IPS-18c (cell line): ENCODE measurements around the gene C6.
"Not testable (repeated sequence)": the region's sequence is repeated elsewhere in the genome, so short reads cannot be mapped to it uniquely, and the experiment has no call there.

Experiments
- H3K4me3 ChIP-seq: 2 replicates; pipeline ENCODE4 v1.7.0; 2013; ENCODE audit warnings: low read depth, mild to moderate bottlenecking, low read length, moderate library complexity; ENCODE audit not compliant: insufficient read depth
- H3K9me3 ChIP-seq: one replicate; pipeline ENCODE4 v1.6.1; 2013; ENCODE audit warnings: mild to moderate bottlenecking, low read length, moderate library complexity; ENCODE audit not compliant: control insufficient read depth, insufficient read depth

Gene C6

GRCh38 chr5:41211417-41211816 is 1.9 kb downstream of the C6 start:
- H3K9me3 ChIP-seq: no peaks in the 10 kb centered on the region
- H3K4me3 ChIP-seq: no peak overlapping the region

- H3K9me3 ChIP-seq, H3K4me3 ChIP-seq: not testable (repeated sequence)
These were observed 7.9 kb downstream of the C6 start for GRCh38 chr5:41205475-41205874.

- H3K9me3 ChIP-seq: peaks cover 2% of the 10 kb centered on the region
- no peak overlapping the region for H3K4me3 ChIP-seq
These were observed 10.3 kb downstream of the C6 start for GRCh38 chr5:41203033-41203432.

- no peak overlapping the region for H3K4me3 ChIP-seq
- peaks cover 2% of the 10 kb centered on the region for H3K9me3 ChIP-seq
These were observed 12.1 kb downstream of the C6 start for GRCh38 chr5:41201082-41201772.

GRCh38 chr5:41200506-41200905 is 12.8 kb downstream of the C6 start:
- Histone ChIP-seq H3K9me3 (peaks cover 2% of the 10 kb centered on the region), H3K4me3 (no peak overlapping the region)

- Histone ChIP-seq H3K9me3 (peaks cover under 1% of the 10 kb centered on the region), H3K4me3 (no peak overlapping the region)
These were observed 13.7 kb downstream of the C6 start for GRCh38 chr5:41199660-41200059.

GRCh38 chr5:41196197-41196596 is 17.1 kb downstream of the C6 start:
- H3K4me3 ChIP-seq: no peak overlapping the region

GRCh38 chr5:41195228-41195627 is 18.1 kb downstream of the C6 start:
- H3K4me3 ChIP-seq: no peak overlapping the region
- H3K9me3 ChIP-seq: no peaks in the 10 kb centered on the region

More at GRCh38 chr5:41196197-41196596, 17.1 kb downstream of the C6 start:
- no peaks in the 10 kb centered on the region for H3K9me3 ChIP-seq

GRCh38 chr5:41194339-41194738 is 19.0 kb downstream of the C6 start:
- H3K4me3 ChIP-seq: no peak overlapping the region
- H3K9me3 ChIP-seq: no peaks in the 10 kb centered on the region

- H3K9me3 ChIP-seq: no peaks in the 10 kb centered on the region
- H3K4me3 ChIP-seq: no peak overlapping the region
These were observed 19.7 kb downstream of the C6 start for GRCh38 chr5:41193456-41194205.

GRCh38 chr5:41191249-41191648 is 22.1 kb downstream of the C6 start:
- H3K9me3 ChIP-seq: no peaks in the 10 kb centered on the region
- no peak overlapping the region for H3K4me3 ChIP-seq

- Histone ChIP-seq H3K4me3 (no peak overlapping the region), H3K9me3 (no peaks in the 10 kb centered on the region)
These were observed 27.2 kb downstream of the C6 start for GRCh38 chr5:41186143-41186542.

- H3K4me3 ChIP-seq, H3K9me3 ChIP-seq: not testable (repeated sequence)
These were observed 30.0 kb downstream of the C6 start for GRCh38 chr5:41183331-41183730.

GRCh38 chr5:41182666-41183065 is 30.7 kb downstream of the C6 start:
- H3K4me3 ChIP-seq: no peak overlapping the region
- no peaks in the 10 kb centered on the region for H3K9me3 ChIP-seq

- Histone ChIP-seq H3K4me3 (no peak overlapping the region), H3K9me3 (no peaks in the 10 kb centered on the region)
These were observed 31.4 kb downstream of the C6 start for GRCh38 chr5:41181691-41182564.

GRCh38 chr5:41176952-41177351 is 36.4 kb downstream of the C6 start:
- Histone ChIP-seq H3K4me3 (no peak overlapping the region), H3K9me3 (no peaks in the 10 kb centered on the region)

- H3K9me3 ChIP-seq: no peaks in the 10 kb centered on the region
These were observed 41.3 kb downstream of the C6 start for GRCh38 chr5:41172012-41172411.

GRCh38 chr5:41161271-41161670 is 52.1 kb downstream of the C6 start:
- Histone ChIP-seq H3K4me3 (no peak overlapping the region), H3K9me3 (no peaks in the 10 kb centered on the region)

More at GRCh38 chr5:41172012-41172411, 41.3 kb downstream of the C6 start:
- no peak overlapping the region for H3K4me3 ChIP-seq
